NOMO-1 (cell line): ENCODE measurements around the gene REG3A.

Source experiments
- DNase-seq, 2 experiments: peaks; one replicate each; lab custom pipeline; 2025; ENCODE audit not compliant: unreplicated experiment in 2 of 2; lab: John Stamatoyannopoulos, UW

REG3A gene

GRCh38 chr2:79122676-79123075 is 36.9 kb downstream of the REG3A start:
- DNase-seq: no peak

GRCh38 chr2:79120194-79120713 is 39.3 kb downstream of the REG3A start, which contains the start of gene REG1A:
TSS of gene REG1A (plus strand) at chr2:79120488. CDS start at chr2:79120862, 374 bp downstream.
- no peak for DNase-seq

GRCh38 chr2:79116997-79117928 is 42.3 kb downstream of the REG3A start:
- no peak for DNase-seq

- no peak for DNase-seq
Observed at GRCh38 chr2:79114797-79115494, 44.6 kb downstream of the REG3A start.

- no peak for DNase-seq
Observed at GRCh38 chr2:79112269-79112668, 47.3 kb downstream of the REG3A start.
